Kidney epithelial cell (primary cell): ENCODE measurements around the gene SLIRP. TPM values are rescaled to one million over a fixed set of nuclear protein-coding genes. Genes with fewer than 3 reads are reported as not detected.

Source experiments
- DNase-seq: peaks from one replicate; pipeline ENCODE4 v3.0.0-alpha.2; 2010; ENCODE audit warnings: low read depth
- H3K27me3 ChIP-seq: 2 replicates; pipeline ENCODE4 v1.6.0; 2011; ENCODE audit warnings: low read length; ENCODE audit not compliant: control insufficient read depth, insufficient read depth
- H3K36me3 ChIP-seq: 2 replicates; pipeline ENCODE4 v1.5.1; 2011; ENCODE audit warnings: low read length; ENCODE audit not compliant: control insufficient read depth, insufficient read depth
- H3K4me3 ChIP-seq: 2 replicates; pipeline ENCODE4 v1.5.1; 2011; ENCODE audit warnings: low read depth, mild to moderate bottlenecking, control low read depth, low read length
- total RNA-seq: library from RNA; depleted of rRNA; stranded (reverse); fragments of >200 nt; gene quantifications from 2 replicates; pipeline ENCODE4 v1.2.3, GENCODE V29; 2015
- TF ChIP-seq, protein P1 (sequence below): IDR thresholded peaks from 2 replicates; pipeline ENCODE4 v1.5.1; 2011; ENCODE audit warnings: mild to moderate bottlenecking, moderate library complexity, low read length, control low read depth, inconsistent platforms; ENCODE audit not compliant: insufficient read depth, poor library complexity, severe bottlenecking

The SLIRP gene
- total RNA-seq, 1 donor from 2014 or later: 260 TPM

DNA sequence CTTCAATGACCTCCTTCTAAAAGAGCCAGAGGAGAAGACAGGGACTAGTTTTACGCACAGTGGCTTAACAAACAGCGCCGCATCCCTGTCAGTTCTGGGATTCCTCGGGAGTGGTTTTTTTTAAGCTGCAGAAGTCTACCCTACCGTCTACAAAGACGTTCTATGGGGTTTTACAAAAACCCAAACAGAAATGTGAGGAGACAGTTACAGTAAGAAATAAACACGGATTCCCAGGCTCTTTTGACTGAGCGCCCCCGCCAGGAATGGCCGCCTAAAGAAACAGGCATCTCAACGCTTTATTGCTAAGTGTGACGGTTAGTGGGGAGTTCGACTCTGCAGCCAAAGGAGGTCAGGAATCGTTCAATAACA is 564 bp upstream of the SLIRP start:
- H3K27me3 ChIP-seq: no peaks in the 10 kb centered on the region
- H3K36me3 ChIP-seq: no peaks in the 10 kb centered on the region
- DNase-seq: no peak
- TF ChIP-seq, protein P1, sequence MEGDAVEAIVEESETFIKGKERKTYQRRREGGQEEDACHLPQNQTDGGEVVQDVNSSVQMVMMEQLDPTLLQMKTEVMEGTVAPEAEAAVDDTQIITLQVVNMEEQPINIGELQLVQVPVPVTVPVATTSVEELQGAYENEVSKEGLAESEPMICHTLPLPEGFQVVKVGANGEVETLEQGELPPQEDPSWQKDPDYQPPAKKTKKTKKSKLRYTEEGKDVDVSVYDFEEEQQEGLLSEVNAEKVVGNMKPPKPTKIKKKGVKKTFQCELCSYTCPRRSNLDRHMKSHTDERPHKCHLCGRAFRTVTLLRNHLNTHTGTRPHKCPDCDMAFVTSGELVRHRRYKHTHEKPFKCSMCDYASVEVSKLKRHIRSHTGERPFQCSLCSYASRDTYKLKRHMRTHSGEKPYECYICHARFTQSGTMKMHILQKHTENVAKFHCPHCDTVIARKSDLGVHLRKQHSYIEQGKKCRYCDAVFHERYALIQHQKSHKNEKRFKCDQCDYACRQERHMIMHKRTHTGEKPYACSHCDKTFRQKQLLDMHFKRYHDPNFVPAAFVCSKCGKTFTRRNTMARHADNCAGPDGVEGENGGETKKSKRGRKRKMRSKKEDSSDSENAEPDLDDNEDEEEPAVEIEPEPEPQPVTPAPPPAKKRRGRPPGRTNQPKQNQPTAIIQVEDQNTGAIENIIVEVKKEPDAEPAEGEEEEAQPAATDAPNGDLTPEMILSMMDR: peak; percentile 43
- H3K4me3 ChIP-seq: peak overlapping the region; percentile 87

DNA sequence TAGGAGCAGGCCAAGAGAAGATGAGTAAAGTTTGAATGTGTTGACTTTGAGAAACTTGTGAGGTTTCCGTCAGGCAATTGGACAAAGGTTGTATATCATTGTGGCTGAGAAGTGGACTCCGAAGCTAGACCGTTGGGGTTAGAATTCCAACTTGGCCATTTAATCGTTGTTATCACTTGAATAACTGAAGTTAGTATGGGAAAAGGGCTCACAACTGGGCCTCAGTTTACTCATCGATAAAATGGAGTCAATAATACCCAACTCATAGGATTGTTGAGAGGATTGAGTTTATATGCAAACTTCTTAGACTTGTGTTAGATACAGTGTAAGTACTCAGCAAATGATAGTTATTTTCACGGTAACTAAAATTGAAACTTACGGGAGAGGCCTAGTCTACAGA is 846 bp downstream of the SLIRP start:
- no peaks in the 10 kb centered on the region for H3K27me3 ChIP-seq
- H3K36me3 ChIP-seq: peaks cover 1% of the 10 kb centered on the region
- no peak for DNase-seq
- TF ChIP-seq, protein P1: no peak
- H3K4me3 ChIP-seq: peak overlapping the region; percentile 87

DNA sequence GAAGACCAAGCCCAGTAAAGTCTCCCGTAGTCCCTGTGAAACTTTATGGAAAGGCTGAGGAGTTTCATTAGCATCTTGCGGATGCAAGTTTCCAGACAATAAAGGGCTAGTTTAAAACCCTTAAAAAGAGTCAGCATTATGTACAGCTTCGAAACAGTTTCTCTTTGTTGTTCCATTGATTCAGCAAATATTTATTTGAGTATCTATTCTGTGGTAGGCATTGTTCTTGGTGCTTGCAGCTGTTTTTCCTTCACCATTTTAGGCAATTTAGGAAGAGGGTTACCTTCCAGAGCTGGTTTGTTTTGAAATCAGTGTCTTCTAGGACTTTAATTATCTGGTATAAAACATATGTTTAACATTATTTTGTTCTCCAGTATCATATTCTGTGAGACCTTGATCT is 1.5 kb downstream of the SLIRP start:
- TF ChIP-seq, protein P1: no peak

DNA sequence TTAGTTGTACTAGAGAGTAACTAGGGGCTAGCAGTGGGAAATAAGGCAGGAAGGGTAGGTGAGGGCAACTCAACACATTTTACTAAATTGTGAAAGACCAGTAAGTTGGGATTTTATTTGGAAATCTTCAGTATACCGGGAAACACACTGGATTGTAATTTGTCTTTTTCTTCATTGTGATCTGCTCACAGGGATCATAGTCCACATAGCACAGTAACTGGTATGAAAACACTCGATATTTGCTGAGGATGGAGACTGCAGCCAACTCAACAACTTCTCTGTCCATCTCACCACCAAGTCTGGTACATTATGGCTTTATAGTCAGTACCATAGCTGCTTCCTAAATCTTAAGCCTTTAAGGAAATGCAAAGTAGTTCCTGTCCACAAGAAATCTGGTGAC is 2.5 kb downstream of the SLIRP start:
- TF ChIP-seq, protein P1: no peak
- Histone ChIP-seq H3K4me3 (no peak overlapping the region), H3K36me3 (peaks cover 3% of the 10 kb centered on the region), H3K27me3 (no peaks in the 10 kb centered on the region)
- DNase-seq: no peak

More for the DNA sequence above, 1.5 kb downstream of the SLIRP start:
- Histone ChIP-seq H3K4me3 (no peak overlapping the region), H3K27me3 (no peaks in the 10 kb centered on the region), H3K36me3 (peaks cover 1% of the 10 kb centered on the region)
- no peak for DNase-seq

DNA sequence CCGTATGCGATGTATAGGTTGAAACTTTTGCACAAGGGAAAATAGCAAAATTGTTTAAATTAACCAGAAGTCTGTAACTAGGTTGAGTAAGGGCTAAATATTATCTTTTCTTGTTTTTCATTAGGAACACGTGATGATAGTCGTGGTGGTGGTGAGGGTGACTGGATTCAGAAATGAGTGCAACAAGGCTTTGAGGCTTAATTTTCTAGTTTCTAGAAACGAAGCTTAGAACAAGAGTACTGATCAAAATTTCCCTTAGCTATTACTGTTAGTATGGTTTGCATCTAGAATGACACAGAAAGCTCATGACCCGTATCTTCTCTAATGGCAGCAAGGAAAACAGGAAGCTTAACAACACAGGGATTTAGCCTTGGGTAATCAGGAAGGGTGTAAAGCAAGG is 7.0 kb downstream of the SLIRP start:
- Histone ChIP-seq H3K36me3 (peaks cover 3% of the 10 kb centered on the region), H3K4me3 (no peak overlapping the region), H3K27me3 (no peaks in the 10 kb centered on the region)
- no peak for DNase-seq
- TF ChIP-seq, protein P1: no peak

DNA sequence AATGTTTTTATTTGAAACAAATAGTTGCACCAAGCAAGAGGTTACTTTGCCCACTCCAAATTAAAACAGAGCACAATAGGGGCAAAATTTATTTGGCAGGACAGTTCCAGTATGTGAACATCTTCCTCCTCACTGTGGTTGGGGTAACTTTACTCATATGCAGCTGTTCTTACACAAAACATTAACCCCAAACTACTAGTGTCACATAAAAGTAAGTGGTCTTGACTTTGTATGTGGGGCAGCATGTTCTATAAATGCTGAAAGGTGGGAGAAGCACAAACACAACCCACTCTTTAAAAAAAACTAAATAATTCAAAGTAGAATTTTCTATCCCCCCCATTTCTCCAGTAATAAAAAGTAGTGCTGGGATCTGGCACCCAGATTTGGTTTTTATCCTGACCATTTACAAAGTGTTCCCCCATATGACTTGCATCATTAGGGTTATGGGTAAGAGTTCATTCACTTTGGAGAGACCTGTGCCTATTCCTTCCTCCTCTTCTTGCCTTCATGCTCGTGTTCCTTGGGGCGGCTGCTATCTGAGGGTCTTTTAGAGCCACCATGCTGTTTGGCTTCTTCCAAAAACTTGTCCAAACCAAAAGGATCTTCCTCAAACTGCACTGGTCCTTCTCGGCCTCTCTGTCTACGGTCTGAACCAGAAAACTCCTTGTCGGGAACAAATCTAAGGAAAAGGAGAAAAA is 9.9 kb downstream of the SLIRP start:
- Histone ChIP-seq H3K27me3 (no peaks in the 10 kb centered on the region), H3K4me3 (no peak overlapping the region), H3K36me3 (peaks cover 3% of the 10 kb centered on the region)
- TF ChIP-seq, protein P1: no peak
- DNase-seq: no peak
